HG03378 (cell line): Measurements from ENCODE around the gene ZNF229.
"Not testable (repeated sequence)": the region's sequence is repeated elsewhere in the genome, so short reads cannot be mapped to it uniquely, and the experiment has no call there.

Experiments
- ATAC-seq: cut with Tn5 transposase; IDR thresholded peaks from one replicate; pipeline ENCODE4 v1.9.1; 2021; ENCODE audit warnings: mild to moderate bottlenecking, moderate library complexity; ENCODE audit not compliant: unreplicated experiment

ZNF229 gene

DNA sequence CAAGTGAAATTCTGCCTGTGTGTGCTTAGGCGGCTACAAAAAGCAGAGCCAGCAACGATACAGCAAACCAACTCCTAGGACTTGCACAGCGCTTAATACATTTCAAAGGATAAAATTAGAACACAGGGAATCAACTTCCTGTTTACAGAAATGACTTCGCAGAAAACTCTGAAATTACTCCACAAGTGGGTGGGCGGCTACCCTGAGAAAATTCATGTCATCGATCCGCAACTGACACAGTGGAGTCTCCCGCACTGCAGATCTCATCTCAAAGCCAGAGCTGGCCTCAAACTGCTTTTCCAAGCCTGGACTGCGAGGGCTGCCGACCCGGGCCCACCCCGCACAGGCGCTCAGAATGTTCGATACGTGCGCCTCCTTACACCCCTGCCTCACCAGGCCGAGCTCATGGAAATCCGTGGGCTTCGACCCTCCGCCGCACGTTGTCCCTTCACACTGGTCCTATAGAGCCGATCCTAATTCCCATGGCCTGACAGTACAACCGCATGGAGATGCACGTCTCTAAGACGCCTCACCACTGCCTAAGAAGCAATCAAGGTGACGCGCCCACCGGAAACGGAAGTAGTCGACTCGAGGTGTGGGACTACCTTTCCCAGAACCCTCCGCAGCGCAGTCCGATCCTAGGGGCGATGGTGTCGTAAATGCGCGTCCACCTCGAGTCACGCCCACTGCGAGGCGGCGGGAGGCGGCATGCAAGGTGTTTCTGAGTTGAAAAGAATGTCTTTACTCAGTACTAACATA is at the start of gene ZNF229:
Gene ZNF229 (minus strand): TSS at position 557 of the 759 bp plus-strand sequence. CDS start 5,625 bp downstream, outside the sequence.
- no peak for ATAC-seq

DNA sequence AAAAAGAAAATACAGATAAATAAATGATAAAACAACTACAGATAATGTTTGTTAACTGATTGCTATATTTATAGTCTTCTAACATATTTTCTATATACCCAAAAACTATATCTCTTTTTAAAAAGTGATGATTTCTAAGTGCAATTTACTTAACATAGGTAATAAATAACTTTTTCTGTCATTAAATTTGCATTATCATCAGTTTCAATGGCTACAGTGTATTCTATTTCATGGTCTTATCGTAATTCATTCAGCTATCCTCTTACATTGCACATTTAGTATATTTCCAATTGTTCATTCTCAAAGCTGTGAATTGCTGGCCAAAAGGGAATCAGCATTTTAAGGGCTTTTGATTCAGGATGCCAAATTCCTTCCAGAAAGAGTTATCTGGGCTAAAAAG is 48.4 kb upstream of the ZNF229 start:
- ATAC-seq, result no peak

DNA sequence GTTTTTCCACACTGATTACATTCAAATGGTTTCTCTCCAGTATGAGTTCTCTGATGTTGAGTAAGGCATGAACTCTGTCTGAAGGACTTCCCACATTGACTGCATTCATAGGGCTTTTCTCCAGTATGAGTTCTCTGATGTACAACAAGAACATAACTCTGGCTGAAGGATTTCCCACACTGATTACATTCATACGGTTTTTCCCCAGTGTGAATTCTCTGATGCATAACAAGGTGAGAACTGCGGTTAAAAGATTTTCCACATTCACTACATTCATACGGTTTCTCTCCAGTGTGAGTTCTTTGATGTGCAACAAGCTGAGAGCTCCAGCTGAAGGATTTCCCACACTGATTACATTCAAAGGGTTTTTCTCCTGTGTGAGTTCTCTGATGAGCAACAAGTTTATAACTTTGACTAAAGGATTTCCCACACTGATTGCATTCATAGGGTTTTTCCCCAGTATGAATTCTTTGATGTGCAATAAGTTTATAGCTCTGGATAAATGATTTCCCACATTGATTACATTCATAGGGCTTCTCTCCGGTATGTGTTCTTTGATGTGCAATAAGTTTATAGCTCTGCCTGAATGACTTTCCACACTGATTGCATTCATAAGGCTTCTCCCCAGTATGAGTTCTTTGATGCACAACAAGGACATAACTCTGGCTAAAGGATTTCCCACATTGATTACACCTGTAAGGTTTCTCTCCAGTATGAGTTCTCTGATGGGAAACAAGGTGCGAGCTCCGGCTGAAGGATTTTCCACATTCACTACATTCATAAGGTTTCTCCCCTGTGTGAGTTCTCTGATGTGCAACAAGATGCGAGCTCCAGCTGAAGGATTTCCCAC is 28.5 kb upstream of the ZNF229 start:
- ATAC-seq, result no peak

DNA sequence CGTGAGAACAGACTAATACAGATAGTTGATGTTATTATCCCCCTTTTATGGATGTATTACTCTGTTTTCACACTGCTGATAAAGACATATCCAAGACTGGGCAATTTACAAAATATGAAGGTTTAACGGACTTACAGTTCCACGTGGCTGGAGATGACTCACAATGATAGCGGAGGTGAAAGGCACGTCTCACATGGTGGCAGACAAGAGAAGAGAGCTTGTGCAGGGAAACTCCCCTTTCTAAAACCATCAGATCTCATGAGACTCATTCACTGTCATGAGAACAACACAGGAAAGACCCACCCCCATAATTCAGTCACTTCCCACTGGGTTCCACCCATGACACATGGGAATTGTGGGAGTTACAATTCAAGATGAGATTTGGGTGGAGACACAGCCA is 20.5 kb upstream of the ZNF229 start:
- ATAC-seq, result not testable (repeated sequence)

DNA sequence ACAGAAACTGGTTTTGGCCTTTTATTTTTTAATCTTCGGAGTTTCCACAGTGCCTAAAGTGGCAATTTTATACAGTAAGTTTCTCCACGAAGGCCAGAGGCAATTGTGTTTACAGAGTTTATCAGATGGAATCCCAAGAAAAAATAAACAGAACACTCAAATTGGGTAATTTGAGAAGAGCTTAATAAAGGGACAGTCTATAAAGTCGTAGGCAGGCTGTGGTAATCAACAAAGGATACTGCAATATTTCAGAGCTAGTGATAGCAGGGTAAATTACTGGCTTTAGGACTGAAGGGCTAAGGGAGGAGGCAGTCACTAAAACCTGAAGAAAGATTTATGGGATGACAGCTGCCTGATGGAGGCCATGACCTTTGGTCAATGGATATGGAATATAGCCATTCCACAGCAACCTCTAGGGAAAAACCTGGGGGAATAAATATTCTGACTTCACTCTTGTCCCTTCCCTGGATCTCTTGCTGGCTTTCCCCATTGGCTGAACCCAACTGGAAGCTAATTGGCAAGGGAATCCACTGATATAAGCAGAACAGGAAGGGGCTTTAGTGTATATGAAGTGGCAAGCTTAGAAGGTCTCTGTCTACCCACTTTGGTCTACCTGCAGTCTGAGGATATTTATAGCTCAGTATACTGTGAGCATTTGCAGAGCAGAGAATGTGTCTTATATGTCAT is 14.5 kb upstream of the ZNF229 start:
- not testable (repeated sequence) for ATAC-seq

DNA sequence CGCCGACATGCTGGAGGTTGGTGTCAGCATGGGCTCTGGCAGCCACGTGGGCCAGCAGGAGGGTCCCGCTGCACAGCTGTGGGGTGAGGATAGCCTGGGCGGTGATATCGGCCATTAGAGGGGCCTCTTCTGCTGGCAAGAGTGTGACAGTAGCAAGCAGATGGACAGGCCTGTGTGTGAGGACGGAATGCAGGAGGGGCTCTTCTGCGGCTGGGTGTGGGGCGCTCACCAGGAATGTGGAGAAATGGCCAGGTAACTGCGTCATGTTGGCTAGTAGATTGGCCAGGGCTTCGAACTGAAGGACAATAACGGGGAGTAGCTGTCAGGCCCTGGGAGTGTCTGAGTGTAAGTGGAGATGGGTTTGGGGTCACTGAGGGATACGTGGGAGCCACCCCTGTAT is 7.7 kb upstream of the ZNF229 start:
- not testable (repeated sequence) for ATAC-seq

DNA sequence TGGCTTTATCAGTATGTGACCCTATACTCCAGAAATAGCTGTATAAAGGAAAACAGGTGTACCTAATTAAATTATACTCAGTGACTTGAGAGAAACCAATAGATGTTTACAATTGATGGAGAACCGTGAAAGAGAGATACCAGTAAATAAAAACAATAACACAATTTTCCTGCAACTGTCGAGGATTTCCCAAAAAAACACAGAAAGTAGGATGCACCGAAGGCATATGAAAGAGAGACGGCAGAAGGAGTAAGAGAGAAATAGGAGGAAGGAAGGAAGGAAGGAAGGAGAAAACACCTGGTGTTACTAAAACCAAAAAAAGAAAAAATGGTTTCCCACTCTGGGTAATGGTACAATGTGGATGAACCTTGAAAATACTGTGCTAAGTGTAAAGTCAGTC is 6.8 kb upstream of the ZNF229 start:
- no peak for ATAC-seq

DNA sequence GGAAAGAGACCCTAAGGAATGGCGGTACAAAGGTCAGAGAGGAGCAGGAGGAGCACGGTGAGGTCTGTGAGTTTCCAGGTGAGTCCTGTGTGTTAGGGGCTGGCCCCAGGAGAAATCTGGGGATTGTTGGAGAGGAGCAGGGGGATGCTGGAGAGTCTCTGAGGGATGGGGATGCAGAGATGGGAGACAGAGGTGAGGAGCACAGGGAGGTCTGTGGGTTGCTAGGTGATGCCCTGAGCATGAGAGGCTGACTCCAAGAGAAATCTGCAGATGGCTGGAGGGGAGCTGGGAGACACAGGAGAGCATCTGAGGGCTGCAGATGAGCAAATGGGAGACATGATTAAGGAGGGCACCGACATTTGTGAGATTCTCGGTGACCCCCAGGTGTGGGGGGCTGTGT is 4.1 kb upstream of the ZNF229 start:
- no peak for ATAC-seq

DNA sequence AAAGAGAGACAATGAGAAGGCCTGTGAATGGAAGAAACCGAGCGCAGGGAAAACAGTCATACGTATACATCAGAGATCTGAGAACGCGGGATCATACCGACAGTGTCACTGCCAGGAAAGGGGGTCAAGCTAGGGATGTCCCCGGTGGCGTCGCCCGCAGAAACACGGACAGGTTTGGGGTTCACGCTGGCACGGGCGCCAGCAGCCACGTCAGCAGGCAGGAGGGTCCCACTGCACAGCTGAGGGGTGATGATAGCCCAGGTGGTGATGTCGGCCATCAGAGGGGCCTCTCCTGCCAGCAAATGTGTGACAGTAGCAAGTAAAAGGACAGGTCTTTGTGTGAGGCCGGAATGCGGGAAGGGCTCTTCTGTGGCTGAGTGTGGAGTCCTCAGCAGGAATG is 3.4 kb upstream of the ZNF229 start:
- no peak for ATAC-seq

DNA sequence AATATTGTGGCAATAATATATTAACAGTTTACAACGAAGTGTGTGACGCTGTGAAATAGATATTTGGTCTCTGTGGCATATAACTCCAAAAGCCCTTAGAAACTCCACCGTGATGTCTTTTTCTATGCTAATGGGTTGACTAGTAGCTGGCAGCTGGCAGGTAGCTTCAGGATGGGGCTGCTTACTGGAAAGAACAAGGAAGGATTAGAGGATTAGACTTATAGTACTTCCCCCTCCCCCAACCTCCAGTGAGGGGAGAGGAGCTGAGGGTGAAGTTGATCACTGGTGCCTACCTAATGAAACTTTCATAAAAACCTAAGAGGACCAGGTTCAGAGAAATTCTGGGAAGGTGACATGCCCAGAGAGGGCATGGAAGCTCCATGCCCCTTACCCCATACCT is 9.8 kb downstream of the ZNF229 start:
- ATAC-seq, result no peak

DNA sequence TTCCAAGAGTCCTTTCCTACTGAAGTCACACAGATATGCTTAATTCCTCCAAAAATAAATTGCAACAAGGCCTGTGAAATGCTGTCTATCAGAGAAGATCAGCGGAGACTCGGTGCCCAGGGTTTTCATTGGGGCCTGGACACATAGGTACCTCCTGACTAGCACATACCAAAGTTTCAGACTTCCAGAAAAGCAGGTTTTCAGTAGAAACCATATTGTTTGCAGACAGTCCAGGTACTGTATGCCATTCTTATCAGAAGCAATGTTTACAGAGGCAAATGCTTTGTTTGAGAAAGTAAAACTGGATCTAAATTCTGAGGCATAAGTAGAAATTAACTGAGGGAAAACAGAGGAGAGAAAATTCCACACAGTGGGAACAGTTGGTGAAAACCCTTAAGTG is 12.8 kb downstream of the ZNF229 start:
- ATAC-seq, result no peak

DNA sequence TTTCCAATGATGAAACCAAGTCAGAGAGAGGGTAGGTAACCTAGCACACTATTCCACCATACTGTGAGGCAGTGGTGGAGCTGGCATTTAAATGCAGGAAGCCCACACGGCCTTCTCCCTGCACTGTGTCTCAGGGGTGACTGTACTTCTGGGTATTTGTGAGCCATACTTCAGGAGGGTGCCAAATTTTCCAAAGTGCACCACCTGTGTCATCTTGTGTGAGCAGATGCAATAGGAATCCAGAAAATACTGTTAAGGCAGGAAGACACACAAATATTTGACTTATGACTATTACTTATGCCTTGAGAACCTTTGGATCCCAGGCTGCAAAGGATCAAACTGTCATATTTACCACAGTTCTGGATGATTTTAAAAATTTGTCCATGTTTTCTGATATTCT is 17.3 kb downstream of the ZNF229 start:
- no peak for ATAC-seq

DNA sequence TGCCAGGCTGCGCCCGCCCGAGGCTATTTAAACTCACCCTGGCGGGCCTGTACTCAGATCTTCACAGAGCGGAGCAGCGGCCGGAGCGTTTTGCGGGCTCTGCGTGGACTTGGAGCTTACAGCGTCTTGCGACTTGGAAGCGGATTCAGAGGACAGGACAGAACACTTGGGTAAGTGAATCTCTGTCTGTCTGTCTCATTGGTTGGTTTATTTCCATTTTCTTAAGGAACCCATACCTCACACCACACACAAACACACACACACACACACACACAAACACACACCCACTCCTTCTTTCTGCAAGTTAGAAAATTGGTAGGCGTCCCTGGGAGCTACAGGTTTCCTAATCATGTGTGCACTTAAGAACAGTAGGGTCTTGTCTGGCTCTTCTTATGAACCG is 32.7 kb downstream of the ZNF229 start:
- not testable (repeated sequence) for ATAC-seq

DNA sequence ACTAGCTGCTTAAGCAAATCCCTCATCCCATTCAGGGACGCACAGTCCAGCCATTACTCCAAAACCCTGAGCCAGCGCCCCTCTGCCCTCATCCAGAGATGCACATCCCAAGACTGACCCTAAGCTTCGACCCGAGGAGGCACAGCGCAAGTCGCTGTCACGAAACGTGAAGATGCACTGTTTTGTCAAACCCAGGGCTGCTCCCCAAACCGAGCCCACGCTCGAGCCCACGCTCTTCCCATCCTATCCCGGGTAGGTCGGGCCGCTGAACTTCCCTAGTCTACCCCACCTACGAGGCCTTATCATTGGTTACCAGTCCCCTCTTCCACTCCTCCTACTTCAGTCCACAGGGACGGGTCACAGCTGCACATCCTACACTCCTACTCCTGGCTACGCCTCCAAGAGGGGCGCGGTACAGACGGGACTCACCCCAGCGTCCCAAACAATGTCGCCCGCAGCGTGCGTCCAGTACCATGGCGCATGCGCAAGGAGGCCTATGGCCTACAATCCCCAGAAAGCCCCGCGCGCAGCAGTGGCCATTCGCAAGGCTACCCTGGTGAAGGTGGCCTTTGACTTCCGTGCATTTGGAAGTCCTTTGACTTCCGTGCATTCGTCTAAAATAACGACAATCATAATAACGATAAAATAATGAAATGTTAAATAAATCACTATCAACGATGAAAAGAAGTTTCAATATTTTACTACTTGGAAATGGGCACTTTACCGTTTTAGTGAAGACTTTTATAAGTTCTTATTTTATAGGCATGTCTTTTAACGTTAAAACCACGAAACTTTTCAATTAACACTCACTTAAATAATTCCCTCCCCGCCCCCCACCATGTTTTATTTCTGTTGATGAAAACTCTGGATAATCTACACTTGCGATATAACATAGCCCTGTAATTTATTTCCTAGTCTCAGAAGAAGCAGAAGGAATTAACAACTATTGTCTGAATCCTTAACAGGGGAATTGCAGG is 46.8 kb downstream of the ZNF229 start, which contains the start of gene ZNF285:
Gene ZNF285 (minus strand): TSS at position 470 of the 977 bp plus-strand sequence. CDS start 4,395 bp downstream, outside the sequence.
- no peak for ATAC-seq

DNA sequence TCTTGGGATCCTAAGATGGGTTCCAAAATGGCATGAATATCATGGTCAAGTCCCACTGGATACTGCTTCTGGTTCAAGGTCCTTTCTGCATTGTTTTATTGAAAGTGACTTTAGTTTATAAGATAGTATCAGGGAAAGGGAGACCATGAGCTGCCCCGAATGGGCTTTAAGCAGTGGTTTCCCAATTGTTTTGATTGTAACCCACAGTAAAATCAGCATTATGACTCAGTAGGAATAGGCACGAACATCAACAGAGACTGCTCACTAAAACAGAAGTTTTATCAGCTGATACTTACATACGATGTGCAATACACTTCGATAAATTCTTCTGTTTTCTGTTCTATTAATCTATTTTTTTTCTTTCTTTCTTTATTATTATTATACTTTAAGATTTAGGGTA is 59.0 kb downstream of the ZNF229 start:
- not testable (repeated sequence) for ATAC-seq
